Activated CD4-positive, alpha-beta T cell treated with anti-CD3 and anti-CD28 coated beads, Interleukin-10, Interleukin-2, amounts not matched to agents 100 ng/mL and 50 ng/mL, durations not matched to agents 16 hours and 8 hours (primary cell): ENCODE data around the gene CIB2.

Experiments used
- DNase-seq: peaks from one replicate; pipeline ENCODE4 v3.0.0-alpha.2; 2020

The CIB2 gene

GRCh38 chr15:78131295-78132061 is at the start of gene CIB2:
CIB2 (minus strand) TSS chr15:78131445; CDS start chr15:78131215, 230 bp downstream.
- DNase-seq: peak; percentile 80

GRCh38 chr15:78179906-78180305 is 48.7 kb upstream of the CIB2 start:
- DNase-seq: no peak

GRCh38 chr15:78179286-78179840 is 48.1 kb upstream of the CIB2 start:
- no peak for DNase-seq

GRCh38 chr15:78178064-78178463 is 46.8 kb upstream of the CIB2 start:
- DNase-seq: no peak

GRCh38 chr15:78177447-78177873 is 46.2 kb upstream of the CIB2 start:
- DNase-seq: peak; percentile 52

GRCh38 chr15:78175330-78175729 is 44.1 kb upstream of the CIB2 start:
- DNase-seq: no peak

- peak; percentile 36 for DNase-seq
Measured at GRCh38 chr15:78174401-78174800, 43.2 kb upstream of the CIB2 start.

GRCh38 chr15:78171864-78172472 is 40.7 kb upstream of the CIB2 start:
- DNase-seq: no peak

GRCh38 chr15:78170848-78171773 is 39.9 kb upstream of the CIB2 start:
- no peak for DNase-seq

- DNase-seq: no peak
Measured at GRCh38 chr15:78168608-78169007, 37.4 kb upstream of the CIB2 start.

GRCh38 chr15:78167227-78167888 is 36.1 kb upstream of the CIB2 start:
- DNase-seq: peak; percentile 90

GRCh38 chr15:78164010-78164409 is 32.8 kb upstream of the CIB2 start:
- no peak for DNase-seq

GRCh38 chr15:78162038-78162437 is 30.8 kb upstream of the CIB2 start:
- no peak for DNase-seq

- no peak for DNase-seq
Measured at GRCh38 chr15:78159395-78159794, 28.1 kb upstream of the CIB2 start.

GRCh38 chr15:78157203-78157602 is 26.0 kb upstream of the CIB2 start:
- no peak for DNase-seq

GRCh38 chr15:78156653-78157052 is 25.4 kb upstream of the CIB2 start:
- no peak for DNase-seq

- DNase-seq: no peak
Measured at GRCh38 chr15:78155355-78155939, 24.2 kb upstream of the CIB2 start.

GRCh38 chr15:78154955-78155354 is 23.7 kb upstream of the CIB2 start:
- no peak for DNase-seq

- DNase-seq: peak; percentile 33
Measured at GRCh38 chr15:78151075-78151474, 19.8 kb upstream of the CIB2 start.

- DNase-seq: no peak
Measured at GRCh38 chr15:78149805-78150751, 18.8 kb upstream of the CIB2 start.
